Vagina (tissue), 2 donors: ENCODE measurements around the gene TAX1BP3. TPM values are rescaled to one million over a fixed set of nuclear protein-coding genes. Genes with fewer than 3 reads are reported as not detected.

Experiments used
- DNase-seq, 2 donors: peaks; one replicate each; pipeline ENCODE4 v3.0.0-alpha.2; 2017; ENCODE audit errors: extremely low spot score in 2 of 2
- H3K27ac ChIP-seq: fragments of 200-600 bp; sonication (generic); one replicate; pipeline ENCODE4 v1.5.1; 2019
- H3K27me3 ChIP-seq: fragments of 200-600 bp; sonication (generic); one replicate; pipeline ENCODE4 v1.5.1; 2019
- H3K36me3 ChIP-seq, 2 donors: fragments of 200-600 bp; sonication (generic); one replicate each; pipeline ENCODE4 v1.5.1; 2017 to 2019
- H3K4me1 ChIP-seq: fragments of 200-600 bp; sonication (generic); one replicate; pipeline ENCODE4 v1.5.1; 2019
- H3K4me3 ChIP-seq, 2 donors: fragments of 200-600 bp; sonication (generic); 1 replicate in 1 of 2; 2 replicates in 1 of 2; pipeline ENCODE4 v1.5.1; 2016 to 2019
- H3K9me3 ChIP-seq: fragments of 200-600 bp; sonication (generic); one replicate; pipeline ENCODE4 v1.5.1; 2019
- POLR2A ChIP-seq, 2 donors: fragments of 450-650 bp; IDR thresholded peaks; one replicate each; pipeline ENCODE4 v1.6.1; 2017; ENCODE audit warnings: antibody characterized with exemption in 2 of 2, mild to moderate bottlenecking in 2 of 2, moderate library complexity in 2 of 2
- POLR2AphosphoS5 ChIP-seq, 2 donors: sonication (generic); formaldehyde crosslinking; IDR thresholded peaks; one replicate each; pipeline ENCODE4 v1.9.0; 2017; ENCODE audit warnings: antibody characterized with exemption in 2 of 2, mild to moderate bottlenecking in 2 of 2, low read depth in 1 of 2; ENCODE audit not compliant: insufficient read depth in 1 of 2
- intact Hi-C: fragments of 100-400 bp; cut with DNase I; formaldehyde crosslinking; loops from one replicate; pipeline ENCODE4 v1.15.1; 2023
- total RNA-seq: library from RNA; depleted of rRNA; stranded (reverse); fragments of >200 nt; gene quantifications from one replicate; pipeline ENCODE4 v1.2.3, GENCODE V29; 2016
- TF ChIP-seq, protein P1 (sequence below), 3 experiments: fragments of 450-650 bp in 2 of 3; fragments of 200-600 bp in 1 of 3; sonication (generic) in 1 of 3; IDR thresholded peaks; one replicate each; pipeline ENCODE4 v1.5.1; 2017 to 2019; ENCODE audit warnings: antibody characterized with exemption in 3 of 3, mild to moderate bottlenecking in 2 of 3, moderate library complexity in 2 of 3

TAX1BP3 gene
- total RNA-seq, 1 donor from 2014 or later = 78.1 TPM

DNA sequence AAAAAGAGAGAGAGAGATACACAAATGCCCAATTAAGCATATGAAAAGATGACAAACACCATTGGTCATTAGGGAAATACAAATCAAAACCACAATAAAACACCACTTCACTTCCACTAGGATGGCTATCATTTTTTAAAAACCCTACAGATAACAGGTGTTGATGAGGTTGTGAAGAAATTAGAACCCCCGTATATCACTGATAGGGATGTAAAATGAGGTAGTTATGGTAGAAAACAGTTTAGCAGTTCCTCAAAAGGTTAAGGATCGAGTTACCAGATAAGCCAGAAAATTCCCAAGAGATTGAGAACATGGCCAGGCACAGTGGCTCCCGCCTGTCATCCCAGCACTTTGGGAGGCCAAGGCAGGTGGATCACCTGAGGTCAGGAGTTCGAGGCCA lies 24.8 kb upstream of the TAX1BP3 start:
- intact Hi-C loops = no loop called here
- no peak overlapping the region for H3K27ac ChIP-seq
- no peaks in the 10 kb centered on the region for H3K27me3 ChIP-seq
- H3K36me3 ChIP-seq = no peaks in the 10 kb centered on the region
- no peak for TF ChIP-seq POLR2A (IDR thresholded peaks at IDR 0.05)
- no peak overlapping the region for H3K4me3 ChIP-seq
- H3K4me1 ChIP-seq = peaks cover 19% of the 10 kb centered on the region
- no peaks in the 10 kb centered on the region for H3K9me3 ChIP-seq
- no peak for DNase-seq

DNA sequence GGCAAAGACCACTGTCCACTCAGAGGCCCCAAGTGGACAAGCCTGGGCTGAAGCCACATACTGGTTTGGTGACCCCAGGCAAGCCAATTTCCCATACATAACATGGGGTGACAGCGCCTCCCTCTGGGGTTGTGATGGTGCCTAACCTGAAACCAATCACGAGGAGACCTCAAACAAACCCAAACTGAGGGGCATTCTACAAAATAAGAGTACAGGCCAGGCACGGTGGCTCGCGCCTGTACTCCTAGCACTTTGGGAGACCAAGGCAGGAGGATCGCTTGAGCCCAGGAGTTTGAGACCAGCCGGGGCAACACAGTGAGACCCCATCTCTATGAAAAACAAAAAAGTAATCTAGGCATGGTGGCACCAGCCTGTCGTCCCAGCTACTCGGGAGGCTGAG lies 24.0 kb upstream of the TAX1BP3 start:
- no peaks in the 10 kb centered on the region for H3K36me3 ChIP-seq
- no peak overlapping the region for H3K4me3 ChIP-seq
- H3K9me3 ChIP-seq = no peaks in the 10 kb centered on the region
- no peak overlapping the region for H3K27ac ChIP-seq
- no peaks in the 10 kb centered on the region for H3K27me3 ChIP-seq
- no peak for DNase-seq
- TF ChIP-seq, protein P1, sequence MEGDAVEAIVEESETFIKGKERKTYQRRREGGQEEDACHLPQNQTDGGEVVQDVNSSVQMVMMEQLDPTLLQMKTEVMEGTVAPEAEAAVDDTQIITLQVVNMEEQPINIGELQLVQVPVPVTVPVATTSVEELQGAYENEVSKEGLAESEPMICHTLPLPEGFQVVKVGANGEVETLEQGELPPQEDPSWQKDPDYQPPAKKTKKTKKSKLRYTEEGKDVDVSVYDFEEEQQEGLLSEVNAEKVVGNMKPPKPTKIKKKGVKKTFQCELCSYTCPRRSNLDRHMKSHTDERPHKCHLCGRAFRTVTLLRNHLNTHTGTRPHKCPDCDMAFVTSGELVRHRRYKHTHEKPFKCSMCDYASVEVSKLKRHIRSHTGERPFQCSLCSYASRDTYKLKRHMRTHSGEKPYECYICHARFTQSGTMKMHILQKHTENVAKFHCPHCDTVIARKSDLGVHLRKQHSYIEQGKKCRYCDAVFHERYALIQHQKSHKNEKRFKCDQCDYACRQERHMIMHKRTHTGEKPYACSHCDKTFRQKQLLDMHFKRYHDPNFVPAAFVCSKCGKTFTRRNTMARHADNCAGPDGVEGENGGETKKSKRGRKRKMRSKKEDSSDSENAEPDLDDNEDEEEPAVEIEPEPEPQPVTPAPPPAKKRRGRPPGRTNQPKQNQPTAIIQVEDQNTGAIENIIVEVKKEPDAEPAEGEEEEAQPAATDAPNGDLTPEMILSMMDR (IDR thresholded peaks at IDR 0.05) = no peak
- no peak for TF ChIP-seq POLR2AphosphoS5 (IDR thresholded peaks at IDR 0.05; ENCODE audit: insufficient read depth in 1 of 2, low read depth in 1 of 2)
- TF ChIP-seq POLR2A (IDR thresholded peaks at IDR 0.05) = no peak
- H3K4me1 ChIP-seq = peaks cover 19% of the 10 kb centered on the region
- intact Hi-C loops = no loop called here

DNA sequence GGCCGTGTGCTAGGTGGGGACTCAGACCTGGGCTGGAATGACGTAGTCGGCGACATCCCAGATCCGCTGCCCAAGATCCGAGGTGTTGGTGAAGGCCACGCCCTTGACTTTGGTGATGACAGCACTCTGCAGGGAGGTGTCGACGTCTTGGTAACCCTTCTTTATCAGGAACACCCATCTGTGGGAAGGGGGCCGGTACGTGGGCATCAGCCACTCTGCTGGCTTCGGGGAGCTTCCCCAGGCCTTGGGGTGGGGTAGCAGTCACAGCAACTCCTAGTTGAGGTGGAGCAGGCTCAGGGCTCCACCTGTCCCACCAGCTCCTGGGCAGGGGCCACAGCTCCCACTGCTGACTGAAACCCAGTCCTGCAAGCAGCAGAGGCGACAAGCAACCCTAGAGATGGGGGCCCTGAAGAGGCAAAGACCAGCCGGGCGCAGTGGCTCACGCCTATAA lies 23.3 kb upstream of the TAX1BP3 start:
- H3K27me3 ChIP-seq = no peaks in the 10 kb centered on the region
- no peak overlapping the region for H3K27ac ChIP-seq
- H3K9me3 ChIP-seq = no peaks in the 10 kb centered on the region
- no peak overlapping the region for H3K4me3 ChIP-seq
- no peaks in the 10 kb centered on the region for H3K36me3 ChIP-seq
- H3K4me1 ChIP-seq = peaks cover 19% of the 10 kb centered on the region
- intact Hi-C loops = no loop called here
- TF ChIP-seq POLR2A (IDR thresholded peaks at IDR 0.05) = no peak
- TF ChIP-seq, protein P1 (IDR thresholded peaks at IDR 0.05) = no peak
- no peak for TF ChIP-seq POLR2AphosphoS5 (IDR thresholded peaks at IDR 0.05; ENCODE audit: insufficient read depth in 1 of 2, low read depth in 1 of 2)
- DNase-seq = no peak

DNA sequence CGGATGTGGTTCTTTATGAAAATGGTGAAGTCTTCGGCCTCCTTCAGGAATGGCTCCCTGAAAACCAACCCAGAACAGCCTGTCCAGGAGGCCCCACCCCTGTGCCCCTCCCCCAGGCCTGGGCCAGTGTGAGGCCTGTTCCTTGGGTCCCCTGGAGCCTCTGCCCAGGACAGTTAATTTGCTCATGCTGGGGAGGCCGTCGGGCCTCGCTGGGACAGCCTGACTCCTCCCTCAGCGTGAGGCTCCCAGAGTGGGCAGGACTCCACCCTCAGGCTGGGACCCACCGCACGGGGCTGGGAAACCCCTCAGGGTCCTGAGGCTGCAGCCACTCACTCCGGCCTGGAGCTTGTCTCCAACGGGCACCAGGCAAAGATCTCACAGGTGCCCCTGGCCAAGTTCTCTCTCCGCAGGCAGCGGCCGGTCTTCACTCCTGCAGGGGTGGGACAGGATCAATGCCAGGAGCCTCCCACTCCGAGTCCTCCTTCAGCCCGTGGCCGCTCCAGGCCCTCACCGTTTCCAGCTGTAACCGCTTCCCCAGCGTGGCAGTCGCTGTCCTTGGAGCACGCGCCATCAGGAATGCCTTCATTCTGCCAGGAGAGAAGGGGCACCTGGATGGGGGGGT lies 21.8 kb upstream of the TAX1BP3 start:
- intact Hi-C loops = no loop called here
- no peaks in the 10 kb centered on the region for H3K27me3 ChIP-seq

DNA sequence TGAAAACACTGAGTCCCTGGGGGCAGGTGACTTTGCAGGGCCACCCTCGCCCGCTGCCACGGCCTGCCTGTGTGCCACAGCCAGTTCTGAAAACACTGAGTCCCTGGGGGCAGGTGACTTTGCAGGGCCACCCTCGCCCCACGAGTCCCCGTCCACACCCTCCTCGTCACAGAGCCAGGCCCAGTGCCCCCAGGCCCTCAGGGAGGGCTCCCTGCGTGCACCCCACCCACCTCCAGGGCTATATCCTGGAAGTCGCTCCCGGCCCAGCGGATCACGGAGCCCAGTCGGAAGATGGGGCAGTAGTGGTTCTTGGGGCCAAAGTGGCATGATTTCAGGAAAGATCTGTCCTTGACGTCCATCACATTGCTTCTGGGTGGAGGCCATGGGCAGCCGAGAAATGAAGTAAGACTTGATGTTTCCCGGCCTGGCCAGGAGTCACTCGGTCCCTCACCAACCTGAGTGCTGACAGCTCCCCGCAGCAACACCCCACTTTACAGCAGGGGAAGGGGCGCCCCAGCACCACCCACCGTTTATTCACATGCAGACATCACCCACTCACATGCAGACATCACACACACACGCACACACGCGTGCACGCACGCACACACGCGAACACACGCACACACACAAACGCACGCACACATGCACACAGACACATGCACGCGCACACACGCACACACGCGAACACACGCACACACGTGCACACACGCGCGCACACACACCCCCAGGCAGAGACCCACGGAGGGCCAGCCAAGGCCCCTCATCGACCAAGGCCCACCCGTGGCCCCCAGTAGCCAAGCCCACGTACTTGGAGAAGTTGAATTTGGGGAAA lies 21.1 kb upstream of the TAX1BP3 start:
- no peak overlapping the region for H3K27ac ChIP-seq
- no peaks in the 10 kb centered on the region for H3K27me3 ChIP-seq
- no peak for DNase-seq
- no peaks in the 10 kb centered on the region for H3K4me1 ChIP-seq
- H3K9me3 ChIP-seq = no peaks in the 10 kb centered on the region
- no peaks in the 10 kb centered on the region for H3K36me3 ChIP-seq
- no peak overlapping the region for H3K4me3 ChIP-seq
- TF ChIP-seq, protein P1 (IDR thresholded peaks at IDR 0.05) = no peak
- TF ChIP-seq POLR2AphosphoS5 (IDR thresholded peaks at IDR 0.05; ENCODE audit: insufficient read depth in 1 of 2, low read depth in 1 of 2) = no peak
- TF ChIP-seq POLR2A (IDR thresholded peaks at IDR 0.05) = no peak
- intact Hi-C loops = no loop called here

More for the DNA sequence above, 21.8 kb upstream of the TAX1BP3 start:
- TF ChIP-seq, protein P1 (IDR thresholded peaks at IDR 0.05) = no peak
- no peak for TF ChIP-seq POLR2A (IDR thresholded peaks at IDR 0.05)
- no peak for TF ChIP-seq POLR2AphosphoS5 (IDR thresholded peaks at IDR 0.05; ENCODE audit: insufficient read depth in 1 of 2, low read depth in 1 of 2)
- Histone ChIP-seq H3K4me3 (no peak overlapping the region), H3K27ac (no peak overlapping the region), H3K9me3 (no peaks in the 10 kb centered on the region), H3K36me3 (no peaks in the 10 kb centered on the region), H3K4me1 (peaks cover 6% of the 10 kb centered on the region)
- DNase-seq = no peak
